SK-N-MC (cell line): ENCODE data around the gene OXCT1.

ENCODE experiments used
- FOXP2 ChIP-seq: optimal IDR thresholded peaks from 2 replicates; pipeline ENCODE3; 2011; ENCODE audit warnings: mild to moderate bottlenecking, moderate library complexity; ENCODE audit not compliant: insufficient read depth; ENCODE audit errors: extremely low read length, control extremely low read depth
- POLR2AphosphoS5 ChIP-seq: IDR thresholded peaks from 2 replicates; pipeline ENCODE4 v1.6.1; 2012; ENCODE audit warnings: mild to moderate bottlenecking, low read depth, low read length, borderline replicate concordance

DNA sequence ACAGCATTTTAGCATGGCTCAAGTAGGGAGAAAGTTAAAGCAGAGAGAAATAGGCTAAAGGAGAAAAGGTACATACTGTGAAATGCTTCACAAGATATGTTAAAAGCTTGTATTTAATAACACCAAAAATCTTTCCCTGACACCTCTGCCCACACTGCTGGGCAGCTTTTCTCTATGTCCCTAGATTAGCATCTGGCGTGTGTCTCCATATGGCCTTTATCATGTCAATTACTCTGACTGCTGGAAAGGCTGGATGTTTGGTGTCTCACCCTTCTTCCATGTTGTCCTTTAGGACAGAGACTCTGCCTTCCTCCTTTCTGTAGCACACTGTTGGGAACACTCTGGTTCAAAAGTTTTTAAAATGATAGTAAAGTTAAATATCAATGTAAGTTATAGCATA, 122.5 kb downstream of the OXCT1 start:
- TF ChIP-seq POLR2AphosphoS5, result no peak
- no peak for TF ChIP-seq FOXP2
